ENCODE data around the gene RAPGEF5. TPM values are rescaled to one million over a fixed set of nuclear protein-coding genes. Genes with fewer than 3 reads are reported as not detected.

RAPGEF5 gene
- total and polyA plus RNA-seq, 8 donors: 1.5 to 190 (median 12.7) TPM

GRCh38 chr7:22144950-22145349 lies 212.0 kb downstream of the RAPGEF5 start:
- Histone ChIP-seq H3K27ac (no peak overlapping the region), H3K27me3 (no peaks in the 10 kb centered on the region), H3K4me1 (peaks cover 0 to 16% (median 2%) of the 10 kb centered on the region in 4 donors), H3K9me3 (no peaks in the 10 kb centered on the region), H3K36me3 (peaks cover 0 to 35% (median 21%) of the 10 kb centered on the region in 4 donors), H3K4me3 (no peak overlapping the region)
- TF ChIP-seq CTCF (IDR thresholded peaks at IDR 0.05): no peak
- TF ChIP-seq POLR2AphosphoS5 (IDR thresholded peaks at IDR 0.05): no peak
- no peak for TF ChIP-seq EP300 (IDR thresholded peaks at IDR 0.05)
- no peak for TF ChIP-seq POLR2A (IDR thresholded peaks at IDR 0.05)
- intact Hi-C loops (cut with DNase I; ENCODE audit: low total_unique reads): no loop called here
- no peak for DNase-seq
- WGBS, 5 donors: 71 to 86% (median 84%) methylated on average over 5 of the region's 5 CpGs

DNA sequence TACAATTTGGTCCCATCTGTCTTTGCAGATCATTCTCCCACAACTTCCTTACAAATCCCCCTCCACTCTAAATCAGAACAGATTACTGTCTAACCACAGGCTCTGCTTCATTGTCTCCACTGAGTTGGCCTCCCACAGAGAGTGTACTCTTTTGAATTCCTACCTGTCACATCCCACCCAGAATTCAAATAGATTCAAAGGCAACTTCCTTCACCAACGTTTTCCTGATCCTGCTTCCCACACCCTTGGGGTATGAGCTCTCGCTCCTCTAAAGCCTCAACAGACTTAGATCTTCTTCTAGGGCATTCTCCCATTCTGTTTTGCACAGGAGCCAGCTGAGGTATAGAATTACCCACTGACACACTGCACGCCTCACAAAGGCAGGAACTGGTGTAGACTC lies 213.5 kb downstream of the RAPGEF5 start:
- no peak for DNase-seq
- Histone ChIP-seq H3K9me3 (no peaks in the 10 kb centered on the region), H3K4me1 (peaks cover 0 to 16% (median 2%) of the 10 kb centered on the region in 4 donors), H3K27me3 (no peaks in the 10 kb centered on the region), H3K36me3 (peaks cover 0 to 37% (median 29%) of the 10 kb centered on the region in 4 donors), H3K27ac (no peak overlapping the region), H3K4me3 (no peak overlapping the region)
- TF ChIP-seq EP300 (IDR thresholded peaks at IDR 0.05) (no peak), POLR2AphosphoS5 (IDR thresholded peaks at IDR 0.05) (no peak), CTCF (IDR thresholded peaks at IDR 0.05) (no peak), POLR2A (IDR thresholded peaks at IDR 0.05) (no peak)
- intact Hi-C loops (cut with DNase I; ENCODE audit: low total_unique reads): no loop called here
- WGBS, 5 donors: 73 to 79% (median 75%) methylated on average over 3 of the region's 3 CpGs

GRCh38 chr7:22142572-22142971 lies 214.4 kb downstream of the RAPGEF5 start:
- intact Hi-C loops (cut with DNase I; ENCODE audit: low total_unique reads): no loop called here

DNA sequence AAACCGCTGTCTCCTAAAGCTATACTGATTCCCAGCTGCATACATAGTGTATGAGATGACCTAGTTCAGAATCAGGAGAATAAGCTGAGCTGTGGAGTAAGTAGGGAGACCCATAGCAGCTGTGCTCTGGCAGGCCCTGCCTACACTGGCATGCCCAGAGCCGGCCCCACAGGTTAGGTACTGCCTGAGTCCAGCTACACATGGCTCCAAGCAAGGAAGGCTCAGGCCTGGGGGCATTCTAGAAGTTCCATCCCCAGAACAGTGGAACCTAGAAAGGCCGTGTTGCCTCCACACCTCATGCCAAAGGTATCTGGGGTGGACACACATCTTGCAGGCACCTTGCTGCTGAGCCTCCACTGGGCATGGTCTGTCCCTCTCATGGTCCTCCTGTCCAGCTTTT lies 215.6 kb downstream of the RAPGEF5 start:
- no peaks in the 10 kb centered on the region for H3K27me3 ChIP-seq
- no peak for DNase-seq
- intact Hi-C loops (cut with DNase I; ENCODE audit: low total_unique reads): no loop called here
- WGBS, 5 donors: 84 to 98% (median 95%) methylated on average over 3 of the region's 3 CpGs
- peaks cover 0 to 38% (median 29%) of the 10 kb centered on the region in 4 donors for H3K36me3 ChIP-seq
- no peak overlapping the region for H3K4me3 ChIP-seq
- TF ChIP-seq POLR2A (IDR thresholded peaks at IDR 0.05): no peak
- H3K9me3 ChIP-seq: no peaks in the 10 kb centered on the region
- H3K27ac ChIP-seq: no peak overlapping the region
- H3K4me1 ChIP-seq: peaks cover 0 to 8% (median 0%) of the 10 kb centered on the region in 4 donors

More at GRCh38 chr7:22142572-22142971, 214.4 kb downstream of the RAPGEF5 start:
- H3K27me3 ChIP-seq: no peaks in the 10 kb centered on the region
- 64 to 79% (median 77%) methylated on average over 3 of the region's 3 CpGs for WGBS, 5 donors
- peaks cover 0 to 10% (median 5%) of the 10 kb centered on the region in 4 donors for H3K4me1 ChIP-seq
- no peak for DNase-seq
- H3K36me3 ChIP-seq: peaks cover 0 to 38% (median 29%) of the 10 kb centered on the region in 4 donors
- H3K9me3 ChIP-seq: no peaks in the 10 kb centered on the region
- TF ChIP-seq CTCF (IDR thresholded peaks at IDR 0.05) (no peak), POLR2A (IDR thresholded peaks at IDR 0.05) (no peak), EP300 (IDR thresholded peaks at IDR 0.05) (no peak), POLR2AphosphoS5 (IDR thresholded peaks at IDR 0.05) (no peak)
- H3K4me3 ChIP-seq: no peak overlapping the region
- no peak overlapping the region for H3K27ac ChIP-seq

GRCh38 chr7:22140578-22140977 lies 216.4 kb downstream of the RAPGEF5 start:
- no peak for DNase-seq
- H3K27ac ChIP-seq: no peak overlapping the region
- peaks cover 0 to 8% (median 0%) of the 10 kb centered on the region in 4 donors for H3K4me1 ChIP-seq
- peaks cover 0 to 37% (median 29%) of the 10 kb centered on the region in 4 donors for H3K36me3 ChIP-seq
- WGBS, 5 donors: 65 to 71% (median 69%) methylated on average over 4 of the region's 4 CpGs
- TF ChIP-seq EP300 (IDR thresholded peaks at IDR 0.05): no peak
- TF ChIP-seq POLR2AphosphoS5 (IDR thresholded peaks at IDR 0.05): no peak
- no peak for TF ChIP-seq CTCF (IDR thresholded peaks at IDR 0.05)
- TF ChIP-seq POLR2A (IDR thresholded peaks at IDR 0.05): no peak
- no peak overlapping the region for H3K4me3 ChIP-seq
- no peaks in the 10 kb centered on the region for H3K27me3 ChIP-seq
- intact Hi-C loops (cut with DNase I; ENCODE audit: low total_unique reads): no loop called here
- no peaks in the 10 kb centered on the region for H3K9me3 ChIP-seq

Data from stomach (tissue), 9 donors.